H9 (cell line): Measurements from ENCODE around the gene SLC25A26. TPM values are rescaled to one million over a fixed set of nuclear protein-coding genes. Genes with fewer than 3 reads are reported as not detected.

Source experiments
- DNase-seq: peaks from one replicate; pipeline ENCODE4 v3.0.0-alpha.2; 2017
- H2AFZ ChIP-seq: one replicate; pipeline ENCODE4 v1.6.1; 2013; ENCODE audit warnings: mild to moderate bottlenecking, low read length, control low read depth, moderate library complexity
- H2AK5ac ChIP-seq: 2 replicates; pipeline ENCODE4 v1.6.1; 2013; ENCODE audit warnings: low read length, control low read depth, mixed read lengths; ENCODE audit not compliant: insufficient read length
- H2BK120ac ChIP-seq: one replicate; pipeline ENCODE4 v1.6.1; 2013; ENCODE audit warnings: low read depth, mild to moderate bottlenecking, low read length, control low read depth, inconsistent platforms; ENCODE audit not compliant: poor library complexity, severe bottlenecking
- H2BK12ac ChIP-seq: 2 replicates; pipeline ENCODE4 v1.6.1; 2013; ENCODE audit warnings: low read length, control low read depth, mixed read lengths, low read depth; ENCODE audit not compliant: insufficient read length
- H2BK15ac ChIP-seq: 2 replicates; pipeline ENCODE4 v1.6.1; 2013; ENCODE audit warnings: low read depth, low read length, control low read depth
- H2BK20ac ChIP-seq: one replicate; pipeline ENCODE4 v1.6.1; 2013; ENCODE audit warnings: low read depth, mild to moderate bottlenecking, low read length, control low read depth, inconsistent platforms; ENCODE audit not compliant: poor library complexity, severe bottlenecking
- H2BK5ac ChIP-seq: 2 replicates; pipeline ENCODE4 v1.6.1; 2013; ENCODE audit warnings: low read length, control low read depth, mixed read lengths; ENCODE audit not compliant: insufficient read length
- H3K14ac ChIP-seq: 2 replicates; pipeline ENCODE4 v1.6.1; 2013; ENCODE audit warnings: low read length, control low read depth; ENCODE audit not compliant: insufficient read depth
- H3K18ac ChIP-seq: 2 replicates; pipeline ENCODE4 v1.6.1; 2013; ENCODE audit warnings: low read depth, mild to moderate bottlenecking, mixed read lengths, low read length, control low read depth; ENCODE audit not compliant: insufficient read length
- H3K23ac ChIP-seq: 2 replicates; pipeline ENCODE4 v1.6.1; 2013; ENCODE audit warnings: low read length, control low read depth, mixed read lengths, low read depth; ENCODE audit not compliant: insufficient read length
- H3K23me2 ChIP-seq: 2 replicates; pipeline ENCODE4 v1.6.1; 2013; ENCODE audit warnings: low read depth, mild to moderate bottlenecking, mixed read lengths, low read length, control low read depth; ENCODE audit not compliant: insufficient read length, poor library complexity, severe bottlenecking
- H3K27ac ChIP-seq: 2 replicates; pipeline ENCODE4 v1.5.1; 2013; ENCODE audit warnings: low read length, control low read depth, mixed read lengths, low read depth; ENCODE audit not compliant: insufficient read length
- H3K27me3 ChIP-seq: 2 replicates; pipeline ENCODE4 v1.6.1; 2013; ENCODE audit warnings: low read length, control low read depth, inconsistent platforms; ENCODE audit not compliant: insufficient read depth
- H3K4ac ChIP-seq: 2 replicates; pipeline ENCODE4 v1.6.1; 2013; ENCODE audit warnings: low read depth, mild to moderate bottlenecking, control low read depth, inconsistent platforms, low read length, moderate library complexity
- H3K4me1 ChIP-seq: 2 replicates; pipeline ENCODE4 v1.6.1; 2013; ENCODE audit warnings: low read length, control low read depth, inconsistent platforms; ENCODE audit not compliant: insufficient read depth
- H3K4me2 ChIP-seq: 2 replicates; pipeline ENCODE4 v1.6.1; 2013; ENCODE audit warnings: low read length, control low read depth, mixed read lengths; ENCODE audit not compliant: insufficient read length, insufficient read depth
- H3K56ac ChIP-seq: 2 replicates; pipeline ENCODE4 v1.6.1; 2013; ENCODE audit warnings: low read depth, mild to moderate bottlenecking, mixed read lengths, low read length, control low read depth; ENCODE audit not compliant: insufficient read length
- H3K79me1 ChIP-seq: 2 replicates; pipeline ENCODE4 v1.6.1; 2013; ENCODE audit warnings: low read depth, mild to moderate bottlenecking, moderate library complexity, low read length, control low read depth, inconsistent platforms; ENCODE audit not compliant: insufficient read depth, poor library complexity, severe bottlenecking
- H3K79me2 ChIP-seq: 2 replicates; pipeline ENCODE4 v1.6.1; 2013; ENCODE audit warnings: low read length, control low read depth, inconsistent platforms; ENCODE audit not compliant: insufficient read depth
- H3K9ac ChIP-seq: 2 replicates; pipeline ENCODE4 v1.6.1; 2013; ENCODE audit warnings: low read length, control low read depth, mixed read lengths; ENCODE audit not compliant: insufficient read length; ENCODE audit errors: extremely low read depth
- H3K9me3 ChIP-seq: one replicate; pipeline ENCODE4 v1.6.1; 2013; ENCODE audit warnings: low read depth, low read length, inconsistent platforms; ENCODE audit not compliant: control insufficient read depth
- H3T11ph ChIP-seq: one replicate; pipeline ENCODE4 v1.6.1; 2013; ENCODE audit warnings: mild to moderate bottlenecking, low read length, control low read depth, inconsistent platforms
- H4K20me1 ChIP-seq: one replicate; pipeline ENCODE4 v1.6.1; 2013; ENCODE audit not compliant: control insufficient read depth, insufficient read length, insufficient read depth
- H4K5ac ChIP-seq: 2 replicates; pipeline ENCODE4 v1.6.1; 2013; ENCODE audit warnings: low read depth, mild to moderate bottlenecking, mixed read lengths, low read length, control low read depth; ENCODE audit not compliant: insufficient read length
- H4K8ac ChIP-seq: replicated peaks from 2 replicates; pipeline ENCODE4 v1.6.1; 2013; ENCODE audit warnings: low read length, control low read depth, mixed read lengths, low read depth; ENCODE audit not compliant: insufficient read length
- H4K91ac ChIP-seq: 2 replicates; pipeline ENCODE4 v1.6.1; 2013; ENCODE audit warnings: low read depth, mild to moderate bottlenecking, moderate library complexity, mixed read lengths, low read length, control low read depth; ENCODE audit not compliant: insufficient read length
- H3K27ac Mint-ChIP-seq, 3 experiments: 2 replicates in 2 of 3; 3 replicates in 1 of 3; pipeline ENCODE4 v1.8.0; 2020 to 2021; ENCODE audit warnings: mixed read lengths in 3 of 3, mild to moderate bottlenecking in 1 of 3, moderate library complexity in 1 of 3
- H3K27me3 Mint-ChIP-seq: 2 replicates; pipeline ENCODE4 v1.8.0; 2021; ENCODE audit warnings: low read depth, mild to moderate bottlenecking, moderate library complexity, mixed read lengths
- H3K36me3 Mint-ChIP-seq, 3 experiments: 2 replicates in 2 of 3; 3 replicates in 1 of 3; pipeline ENCODE4 v1.8.0; 2020 to 2021; ENCODE audit warnings: low read depth in 3 of 3, mixed read lengths in 3 of 3; ENCODE audit not compliant: insufficient read depth in 1 of 3
- H3K4me1 Mint-ChIP-seq, 2 experiments: 2 replicates each; pipeline ENCODE4 v1.8.0; 2020; ENCODE audit warnings: mixed read lengths in 2 of 2
- H3K4me3 Mint-ChIP-seq, 2 experiments: 2 replicates in 1 of 2; 3 replicates in 1 of 2; pipeline ENCODE4 v1.8.0; 2020 to 2021; ENCODE audit warnings: mild to moderate bottlenecking in 2 of 2, mixed read lengths in 2 of 2, moderate library complexity in 1 of 2
- H3K9me3 Mint-ChIP-seq, 2 experiments: 2 replicates in 1 of 2; 3 replicates in 1 of 2; pipeline ENCODE4 v1.8.0; 2020; ENCODE audit warnings: mild to moderate bottlenecking in 2 of 2, mixed read lengths in 2 of 2, moderate library complexity in 1 of 2
- WGBS: extraction: QIAGEN DNeasy Blood & Tissue Kit; methylation state at CpG from one replicate; pipeline ENCODE4 v1.1.7; 2013; ENCODE audit warnings: missing lambda C conversion rate, low lambda C conversion rate, mixed read lengths; ENCODE audit not compliant: insufficient read length; ENCODE audit errors: extremely low coverage; 5-methylcytosine and 5-hydroxymethylcytosine counted together
- total RNA-seq: library from RNA; stranded (reverse); gene quantifications from 2 replicates; pipeline ENCODE4 v1.2.1, GENCODE V29; 2021
- TF ChIP-seq, protein P1 (sequence below): fragments of 200-600 bp; sonication (generic); conservative IDR thresholded peaks from 3 replicates; pipeline ENCODE4 v1.8.0; 2021; ENCODE audit warnings: antibody characterized with exemption, mild to moderate bottlenecking

Gene SLC25A26
- total RNA-seq, 1 experiment from 2014 or later: 30.2 TPM

DNA sequence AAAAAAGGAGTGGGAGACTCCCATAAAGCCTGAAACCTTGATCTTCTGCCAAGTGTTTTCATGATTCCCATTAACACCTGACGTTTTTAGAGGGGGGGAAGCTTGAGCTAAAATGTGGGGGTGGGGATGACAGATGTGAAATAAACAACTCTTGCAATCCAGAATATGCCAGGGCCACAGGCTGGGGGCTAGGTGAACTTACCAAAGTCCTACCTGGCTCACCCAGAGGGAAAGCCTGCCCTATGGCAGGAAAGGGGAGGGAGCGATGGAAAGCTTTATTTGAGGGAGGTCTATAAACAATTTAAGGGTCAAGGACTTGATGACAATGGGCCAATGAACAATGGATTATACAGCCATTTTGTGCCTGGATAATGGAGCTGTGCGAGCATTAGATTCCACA is 171.7 kb downstream of the SLC25A26 start:
- Mint-ChIP-seq H3K36me3 (peaks cover 56 to 86% (median 84%) of the 10 kb centered on the region in 3 experiments), H3K27ac (peak overlapping the region in 2 of 3 experiments; percentile 73 to 75; a peak in 3 of 7 replicates), H3K27me3 (no peaks in the 10 kb centered on the region), H3K9me3 (no peaks in the 10 kb centered on the region), H3K4me3 (no peak overlapping the region), H3K4me1 (peaks cover 7 to 13% of the 10 kb centered on the region in 2 experiments)
- DNase-seq: no peak
- peak overlapping the region; percentile 24 for H4K8ac ChIP-seq
- WGBS: no CpG with 5 or more reads among the region's 3 CpGs
- no peak overlapping the region for H3T11ph ChIP-seq
- H3K4ac ChIP-seq: no peak overlapping the region
- H2AFZ ChIP-seq: no peak overlapping the region
- H3K18ac ChIP-seq: no peak overlapping the region
- H3K56ac ChIP-seq: no peak overlapping the region
- H3K4me1 ChIP-seq: no peaks in the 10 kb centered on the region
- no peak overlapping the region for H3K14ac ChIP-seq
- no peak overlapping the region for H2BK120ac ChIP-seq
- no peak overlapping the region for H3K23ac ChIP-seq
- H2BK5ac ChIP-seq: no peak overlapping the region
- TF ChIP-seq, protein P1, sequence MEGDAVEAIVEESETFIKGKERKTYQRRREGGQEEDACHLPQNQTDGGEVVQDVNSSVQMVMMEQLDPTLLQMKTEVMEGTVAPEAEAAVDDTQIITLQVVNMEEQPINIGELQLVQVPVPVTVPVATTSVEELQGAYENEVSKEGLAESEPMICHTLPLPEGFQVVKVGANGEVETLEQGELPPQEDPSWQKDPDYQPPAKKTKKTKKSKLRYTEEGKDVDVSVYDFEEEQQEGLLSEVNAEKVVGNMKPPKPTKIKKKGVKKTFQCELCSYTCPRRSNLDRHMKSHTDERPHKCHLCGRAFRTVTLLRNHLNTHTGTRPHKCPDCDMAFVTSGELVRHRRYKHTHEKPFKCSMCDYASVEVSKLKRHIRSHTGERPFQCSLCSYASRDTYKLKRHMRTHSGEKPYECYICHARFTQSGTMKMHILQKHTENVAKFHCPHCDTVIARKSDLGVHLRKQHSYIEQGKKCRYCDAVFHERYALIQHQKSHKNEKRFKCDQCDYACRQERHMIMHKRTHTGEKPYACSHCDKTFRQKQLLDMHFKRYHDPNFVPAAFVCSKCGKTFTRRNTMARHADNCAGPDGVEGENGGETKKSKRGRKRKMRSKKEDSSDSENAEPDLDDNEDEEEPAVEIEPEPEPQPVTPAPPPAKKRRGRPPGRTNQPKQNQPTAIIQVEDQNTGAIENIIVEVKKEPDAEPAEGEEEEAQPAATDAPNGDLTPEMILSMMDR: no peak
- no peak overlapping the region for H3K4me2 ChIP-seq
- no peak overlapping the region for H2BK20ac ChIP-seq
- H4K5ac ChIP-seq: no peak overlapping the region
- no peaks in the 10 kb centered on the region for H3K79me1 ChIP-seq
- no peak overlapping the region for H3K9ac ChIP-seq
- H2BK15ac ChIP-seq: no peak overlapping the region
- H3K27me3 ChIP-seq: no peaks in the 10 kb centered on the region
- H3K27ac ChIP-seq: no peak overlapping the region
- no peaks in the 10 kb centered on the region for H3K9me3 ChIP-seq
- H3K23me2 ChIP-seq: no peaks in the 10 kb centered on the region
- H4K20me1 ChIP-seq: no peaks in the 10 kb centered on the region
- no peak overlapping the region for H2AK5ac ChIP-seq
- H2BK12ac ChIP-seq: no peak overlapping the region
- no peaks in the 10 kb centered on the region for H3K79me2 ChIP-seq
- H4K91ac ChIP-seq: no peak overlapping the region
